A673 (cell line): ENCODE results near the gene METTL27. TPM values are rescaled to one million over a fixed set of nuclear protein-coding genes. Genes with fewer than 3 reads are reported as not detected.

Experiments
- BruUV-seq: library from RNA; stranded (reverse); fragments of 400-500 nt; replicated peaks from 2 replicates; lab custom pipeline; 2021; lab: Mats Ljungman, UMichigan
- CTCF ChIA-PET: fragments of 300-600 bp; sonication (Branson Sonifier 250); formaldehyde crosslinking; loops from one replicate; lab custom pipeline; 2022; ENCODE audit warnings: antibody characterized with exemption; lab: Charles Lee
- POLR2A ChIA-PET: fragments of 300-600 bp; sonication (Branson Sonifier 250); formaldehyde crosslinking; loops from one replicate; lab custom pipeline; 2022; ENCODE audit warnings: antibody characterized with exemption; ENCODE audit not compliant: low non-redundant PET; lab: Charles Lee
- DNase-seq: peaks from one replicate; pipeline ENCODE4 v3.0.0-alpha.2; 2015; ENCODE audit warnings: low spot score
- H3K27ac ChIP-seq: fragments of 200-600 bp; sonication (generic); 2 replicates; pipeline ENCODE4 v1.5.1; 2016; ENCODE audit warnings: mixed run types, low read depth, mild to moderate bottlenecking, mixed read lengths, antibody characterized with exemption, low read length; ENCODE audit not compliant: poor library complexity, severe bottlenecking
- H3K27me3 ChIP-seq: fragments of 200-600 bp; sonication (generic); replicated peaks from 2 replicates; pipeline ENCODE4 v1.6.1; 2017; ENCODE audit warnings: mixed run types, low read depth, mild to moderate bottlenecking, mixed read lengths, antibody characterized with exemption, low read length; ENCODE audit not compliant: insufficient read depth, poor library complexity
- H3K36me3 ChIP-seq: fragments of 200-600 bp; sonication (generic); 2 replicates; pipeline ENCODE4 v1.6.1; 2016; ENCODE audit warnings: mixed run types, mild to moderate bottlenecking, mixed read lengths, antibody characterized with exemption, low read length; ENCODE audit not compliant: insufficient read depth, poor library complexity, severe bottlenecking
- H3K4me1 ChIP-seq: fragments of 200-600 bp; sonication (generic); 2 replicates; pipeline ENCODE4 v1.6.1; 2017; ENCODE audit warnings: mixed run types, mild to moderate bottlenecking, mixed read lengths, antibody characterized with exemption, low read length; ENCODE audit not compliant: insufficient read depth, poor library complexity, severe bottlenecking
- H3K4me3 ChIP-seq: fragments of 200-600 bp; sonication (generic); 2 replicates; pipeline ENCODE4 v1.5.1; 2016; ENCODE audit warnings: low read depth, mixed run types, mild to moderate bottlenecking, mixed read lengths, low read length; ENCODE audit not compliant: poor library complexity, severe bottlenecking
- H3K9me3 ChIP-seq: fragments of 200-600 bp; sonication (generic); 2 replicates; pipeline ENCODE4 v1.6.1; 2016; ENCODE audit warnings: mixed run types, low read depth, mild to moderate bottlenecking, mixed read lengths, antibody characterized with exemption, low read length; ENCODE audit not compliant: poor library complexity, severe bottlenecking
- EZH2 ChIP-seq: fragments of 200-600 bp; sonication (generic); IDR thresholded peaks from 2 replicates; pipeline ENCODE4 v1.6.1; 2017; ENCODE audit warnings: borderline replicate concordance, low read depth, mild to moderate bottlenecking, mixed read lengths, antibody characterized with exemption, low read length; ENCODE audit not compliant: poor library complexity, severe bottlenecking
- intact Hi-C: fragments of 100-400 bp; cut with micrococcal nuclease; formaldehyde crosslinking; loops from one replicate; pipeline ENCODE4 v1.10.0; 2022; ENCODE audit not compliant: unreplicated experiment
- total RNA-seq: library from RNA; stranded (reverse); gene quantifications from 2 replicates; pipeline ENCODE4 v1.2.3, GENCODE V29; 2021
- TF ChIP-seq, protein P1 (sequence below): fragments of 300-800, 200-600 bp; sonication (generic); conservative IDR thresholded peaks from 2 replicates; pipeline ENCODE4 v1.5.1; 2017; ENCODE audit warnings: low read depth, mild to moderate bottlenecking, antibody characterized with exemption, low read length, moderate library complexity, mixed read lengths

METTL27 gene
- total RNA-seq, 1 experiment from 2014 or later = not detected

- intact Hi-C loops = no loop called here
- Histone ChIP-seq H3K9me3 (no peaks in the 10 kb centered on the region), H3K36me3 (no peaks in the 10 kb centered on the region), H3K4me3 (no peak overlapping the region), H3K4me1 (no peaks in the 10 kb centered on the region), H3K27ac (no peak overlapping the region), H3K27me3 (no peaks in the 10 kb centered on the region)
- POLR2A ChIA-PET = no interaction called here
- DNase-seq = no peak
- no TSS peak for BruUV-seq
- CTCF ChIA-PET = no interaction called here
- TF ChIP-seq EZH2 = no peak
Observed at GRCh38 chr7:73812996-73813395, 29.3 kb downstream of the METTL27 start.

DNA sequence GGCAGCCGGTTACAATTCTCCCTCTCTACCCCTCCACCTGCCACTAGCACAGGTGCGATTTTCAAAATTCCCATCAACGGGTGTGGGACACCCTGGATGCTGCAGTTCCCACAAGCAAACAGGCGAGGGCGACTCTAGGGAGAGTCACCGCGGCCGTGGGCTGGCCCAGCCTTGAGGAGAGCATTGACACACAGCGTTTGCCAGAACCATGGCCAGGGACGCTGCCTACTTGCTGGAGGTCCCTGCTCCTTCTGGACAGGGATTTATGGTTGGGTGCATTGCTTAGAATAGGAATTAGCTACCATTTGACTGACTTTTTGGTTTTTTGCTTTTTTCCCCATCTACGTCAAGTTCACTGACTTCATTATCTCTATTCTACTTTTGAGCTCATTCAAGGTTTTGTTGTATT is 30.6 kb downstream of the METTL27 start:
- Histone ChIP-seq H3K27me3 (no peaks in the 10 kb centered on the region), H3K9me3 (no peaks in the 10 kb centered on the region), H3K27ac (no peak overlapping the region), H3K4me3 (no peak overlapping the region), H3K36me3 (no peaks in the 10 kb centered on the region), H3K4me1 (no peaks in the 10 kb centered on the region)
- TF ChIP-seq, protein P1, sequence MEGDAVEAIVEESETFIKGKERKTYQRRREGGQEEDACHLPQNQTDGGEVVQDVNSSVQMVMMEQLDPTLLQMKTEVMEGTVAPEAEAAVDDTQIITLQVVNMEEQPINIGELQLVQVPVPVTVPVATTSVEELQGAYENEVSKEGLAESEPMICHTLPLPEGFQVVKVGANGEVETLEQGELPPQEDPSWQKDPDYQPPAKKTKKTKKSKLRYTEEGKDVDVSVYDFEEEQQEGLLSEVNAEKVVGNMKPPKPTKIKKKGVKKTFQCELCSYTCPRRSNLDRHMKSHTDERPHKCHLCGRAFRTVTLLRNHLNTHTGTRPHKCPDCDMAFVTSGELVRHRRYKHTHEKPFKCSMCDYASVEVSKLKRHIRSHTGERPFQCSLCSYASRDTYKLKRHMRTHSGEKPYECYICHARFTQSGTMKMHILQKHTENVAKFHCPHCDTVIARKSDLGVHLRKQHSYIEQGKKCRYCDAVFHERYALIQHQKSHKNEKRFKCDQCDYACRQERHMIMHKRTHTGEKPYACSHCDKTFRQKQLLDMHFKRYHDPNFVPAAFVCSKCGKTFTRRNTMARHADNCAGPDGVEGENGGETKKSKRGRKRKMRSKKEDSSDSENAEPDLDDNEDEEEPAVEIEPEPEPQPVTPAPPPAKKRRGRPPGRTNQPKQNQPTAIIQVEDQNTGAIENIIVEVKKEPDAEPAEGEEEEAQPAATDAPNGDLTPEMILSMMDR = peak; percentile 85
- TF ChIP-seq EZH2 = no peak
- POLR2A ChIA-PET = no interaction called here
- CTCF ChIA-PET = interaction anchor here (0.7 kb wide), 1 partner anchor 141 kb away, joined by 3 read pairs; no protein-coding TSS in a partner anchor
- DNase-seq = peak; percentile 74
- BruUV-seq = no TSS peak
- intact Hi-C loops = loop anchor here (1.0 kb wide), 1 partner anchor 44 kb away; no protein-coding TSS in a partner anchor

DNA sequence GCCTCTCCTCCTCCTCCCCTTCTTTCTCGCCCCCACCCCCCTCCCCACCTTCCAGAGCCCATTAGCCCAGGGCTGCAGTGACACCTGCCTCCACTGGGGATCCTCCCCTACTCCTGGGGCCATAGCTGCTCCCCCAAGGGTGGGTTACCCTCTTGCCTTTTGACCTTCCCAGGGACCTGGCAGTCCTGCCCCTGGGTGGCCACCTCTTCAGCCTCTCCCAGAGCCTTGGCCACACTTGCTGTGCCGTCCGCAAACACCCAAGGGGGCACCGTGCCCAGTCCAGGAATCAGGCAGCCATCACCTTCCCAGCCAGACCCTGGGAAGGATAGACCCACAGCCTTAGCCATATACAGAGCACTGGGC is 31.3 kb downstream of the METTL27 start:
- H3K9me3 ChIP-seq = no peaks in the 10 kb centered on the region
- POLR2A ChIA-PET = no interaction called here
- DNase-seq = no peak
- H3K4me3 ChIP-seq = no peak overlapping the region
- intact Hi-C loops = loop anchor here (1.0 kb wide), 1 partner anchor 44 kb away; no protein-coding TSS in a partner anchor
- BruUV-seq = no TSS peak
- TF ChIP-seq, protein P1 = no peak
- no peak for TF ChIP-seq EZH2
- H3K27me3 ChIP-seq = no peaks in the 10 kb centered on the region
- no peak overlapping the region for H3K27ac ChIP-seq
- CTCF ChIA-PET = interaction anchor here (0.7 kb wide), 2 partner anchors 142 to 617 kb away, joined by 3 to 5 read pairs; no protein-coding TSS in a partner anchor
- H3K4me1 ChIP-seq = no peaks in the 10 kb centered on the region
- H3K36me3 ChIP-seq = no peaks in the 10 kb centered on the region

DNA sequence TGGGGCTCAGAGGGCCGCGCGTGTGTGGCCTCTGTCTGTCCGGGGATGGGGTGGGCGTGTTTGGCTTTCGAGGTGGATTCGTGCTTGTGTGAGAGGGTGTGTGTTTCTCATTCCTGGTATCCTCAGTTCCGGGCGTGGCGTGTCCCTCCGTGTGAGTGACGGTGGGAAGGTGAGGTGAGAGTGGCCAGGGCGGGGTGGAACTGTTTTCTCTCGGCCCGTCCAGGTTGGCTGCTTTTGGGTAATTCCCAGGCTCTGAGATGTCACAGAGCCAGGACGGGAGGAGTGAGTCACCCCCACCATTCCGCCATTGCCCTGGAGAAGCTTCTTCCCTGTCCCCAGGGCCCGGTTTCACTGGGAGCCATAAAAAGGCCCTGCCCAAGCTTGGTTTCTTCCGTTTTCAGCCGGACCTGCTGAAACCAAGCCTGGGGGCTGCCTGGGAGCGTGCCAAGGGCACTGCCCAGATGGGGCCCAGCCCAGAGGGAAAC is 32.8 kb downstream of the METTL27 start:
- no peak overlapping the region for H3K27ac ChIP-seq
- ChIA-PET CTCF (interaction anchor here (0.6 kb wide), 1 partner anchor 596 kb away, joined by 5 read pairs; no protein-coding TSS in a partner anchor), POLR2A (no interaction called here)
- TF ChIP-seq EZH2 = no peak
- TF ChIP-seq, protein P1 = no peak
- DNase-seq = no peak
- no TSS peak for BruUV-seq
- no peaks in the 10 kb centered on the region for H3K36me3 ChIP-seq
- intact Hi-C loops = no loop called here
- H3K9me3 ChIP-seq = no peaks in the 10 kb centered on the region
- H3K27me3 ChIP-seq = no peaks in the 10 kb centered on the region
- H3K4me3 ChIP-seq = no peak overlapping the region
- no peaks in the 10 kb centered on the region for H3K4me1 ChIP-seq
